AG10803 (cell line): ENCODE results near the gene FCHSD1.

Experiments used
- DNase-seq: peaks from one replicate; pipeline ENCODE4 v3.0.0; 2010; ENCODE audit warnings: low read depth
- H3K4me3 ChIP-seq: 2 replicates; pipeline ENCODE4 v1.5.1; 2011; ENCODE audit warnings: mild to moderate bottlenecking, low read length, control low read depth
- CTCF ChIP-seq: conservative IDR thresholded peaks from 2 replicates; pipeline ENCODE4 v1.5.1; 2011; ENCODE audit warnings: mild to moderate bottlenecking, low read length, control low read depth, inconsistent platforms

Gene FCHSD1

GRCh38 chr5:141641634-141642267 lies 9.5 kb downstream of the FCHSD1 start:
- peak; percentile 58 for TF ChIP-seq CTCF
- DNase-seq, result peak; percentile 77

GRCh38 chr5:141640698-141641097 lies 10.5 kb downstream of the FCHSD1 start:
- no peak for DNase-seq
- TF ChIP-seq CTCF, result no peak

More at GRCh38 chr5:141641634-141642267, 9.5 kb downstream of the FCHSD1 start:
- no peak overlapping the region for H3K4me3 ChIP-seq

GRCh38 chr5:141640051-141640415 lies 11.2 kb downstream of the FCHSD1 start:
- no peak for TF ChIP-seq CTCF
- no peak overlapping the region for H3K4me3 ChIP-seq
- DNase-seq, result no peak

More at GRCh38 chr5:141640698-141641097, 10.5 kb downstream of the FCHSD1 start:
- H3K4me3 ChIP-seq, result no peak overlapping the region

GRCh38 chr5:141639357-141640050 lies 11.7 kb downstream of the FCHSD1 start:
- no peak for DNase-seq

GRCh38 chr5:141638771-141639170 lies 12.4 kb downstream of the FCHSD1 start:
- TF ChIP-seq CTCF, result no peak
- no peak overlapping the region for H3K4me3 ChIP-seq
- no peak for DNase-seq

More at GRCh38 chr5:141639357-141640050, 11.7 kb downstream of the FCHSD1 start:
- TF ChIP-seq CTCF, result no peak
- H3K4me3 ChIP-seq, result no peak overlapping the region

- DNase-seq, result peak; percentile 34
- TF ChIP-seq CTCF, result peak; percentile 25
- peak overlapping the region; percentile 99 for H3K4me3 ChIP-seq
These were observed 13.3 kb downstream of the FCHSD1 start for GRCh38 chr5:141637767-141638419.
